ENCODE data around the gene SAT1. TPM values are rescaled to one million over a fixed set of nuclear protein-coding genes. Genes with fewer than 3 reads are reported as not detected.

SAT1 gene
- polyA plus RNA-seq, 1 donor (not counting 4 experiments of a cell fraction or from before 2014, with no cell fraction given) = 1,607 TPM

DNA sequence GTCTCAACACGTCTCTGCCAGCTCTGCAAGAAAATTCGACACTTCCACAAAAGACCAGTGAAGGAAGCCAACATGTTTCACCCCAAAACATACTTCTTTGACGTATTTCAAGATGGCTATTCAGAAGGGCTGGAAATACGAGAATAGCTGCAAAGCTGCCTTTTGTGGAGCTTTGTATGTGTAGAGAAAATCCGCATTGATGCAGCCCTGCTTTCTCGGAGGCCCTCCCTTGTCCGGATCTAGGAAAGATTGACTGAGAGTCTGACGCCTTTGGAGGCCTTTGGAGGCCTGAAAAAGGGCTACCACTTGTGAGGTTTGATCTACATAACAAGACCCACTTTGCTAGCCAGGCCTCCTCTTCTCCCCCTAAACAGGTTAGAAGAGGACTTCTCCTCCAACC lies 12.2 kb downstream of the SAT1 start:
- FAIRE-seq = peak; percentile 79
- H3K36me3 ChIP-seq (ENCODE audit: control insufficient read depth in 2 of 2, extremely low read depth in 1 of 2, insufficient read depth in 2 of 2, low read length in 2 of 2) = no peaks in the 10 kb centered on the region
- peak overlapping the region; percentile 79 for H2AFZ ChIP-seq (ENCODE audit: control insufficient read depth, low read length)
- TF ChIP-seq, protein P1, sequence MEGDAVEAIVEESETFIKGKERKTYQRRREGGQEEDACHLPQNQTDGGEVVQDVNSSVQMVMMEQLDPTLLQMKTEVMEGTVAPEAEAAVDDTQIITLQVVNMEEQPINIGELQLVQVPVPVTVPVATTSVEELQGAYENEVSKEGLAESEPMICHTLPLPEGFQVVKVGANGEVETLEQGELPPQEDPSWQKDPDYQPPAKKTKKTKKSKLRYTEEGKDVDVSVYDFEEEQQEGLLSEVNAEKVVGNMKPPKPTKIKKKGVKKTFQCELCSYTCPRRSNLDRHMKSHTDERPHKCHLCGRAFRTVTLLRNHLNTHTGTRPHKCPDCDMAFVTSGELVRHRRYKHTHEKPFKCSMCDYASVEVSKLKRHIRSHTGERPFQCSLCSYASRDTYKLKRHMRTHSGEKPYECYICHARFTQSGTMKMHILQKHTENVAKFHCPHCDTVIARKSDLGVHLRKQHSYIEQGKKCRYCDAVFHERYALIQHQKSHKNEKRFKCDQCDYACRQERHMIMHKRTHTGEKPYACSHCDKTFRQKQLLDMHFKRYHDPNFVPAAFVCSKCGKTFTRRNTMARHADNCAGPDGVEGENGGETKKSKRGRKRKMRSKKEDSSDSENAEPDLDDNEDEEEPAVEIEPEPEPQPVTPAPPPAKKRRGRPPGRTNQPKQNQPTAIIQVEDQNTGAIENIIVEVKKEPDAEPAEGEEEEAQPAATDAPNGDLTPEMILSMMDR (optimal IDR thresholded peaks at IDR 0.05 in 1 of 3, IDR thresholded peaks at IDR 0.05 in 1 of 3, conservative IDR thresholded peaks at IDR 0.05 in 1 of 3; ENCODE audit: extremely low read depth in 1 of 3, insufficient read depth in 2 of 3, low read length in 3 of 3) = no peak
- TF ChIP-seq EZH2 (IDR thresholded peaks at IDR 0.05; ENCODE audit: low read length) = no peak
- no peaks in the 10 kb centered on the region for H3K79me2 ChIP-seq (ENCODE audit: control insufficient read depth, insufficient read depth, low read length)
- H3K4me2 ChIP-seq (ENCODE audit: control insufficient read depth, extremely low read depth, insufficient read depth, low read depth, low read length) = peak overlapping the region; percentile 69
- dilution Hi-C loops (cut with MboI; ENCODE audit: extremely low pct_ligation_motif_present, low sequenced_read_pairs) = no loop called here
- no peaks in the 10 kb centered on the region for H4K20me1 ChIP-seq (ENCODE audit: control insufficient read depth, extremely low read depth, insufficient read depth, low read length)
- DNase-seq (ENCODE audit: low read depth, low spot score) = no peak
- no peak overlapping the region for H3K4me3 ChIP-seq (ENCODE audit: control insufficient read depth in 2 of 3, extremely low read depth in 1 of 3, insufficient read depth in 2 of 3, low read depth in 1 of 3, low read length in 3 of 3)
- no peak overlapping the region for H3K27ac ChIP-seq (ENCODE audit: control insufficient read depth, insufficient read depth, low read length)
- H3K9me1 ChIP-seq (ENCODE audit: control insufficient read depth, extremely low read depth, insufficient read depth, low read length) = no peaks in the 10 kb centered on the region
- H3K4me1 ChIP-seq (ENCODE audit: control insufficient read depth, extremely low read depth, insufficient read depth, low read length) = peaks cover 30% of the 10 kb centered on the region
- H3K27me3 ChIP-seq (ENCODE audit: control insufficient read depth, extremely low read depth, insufficient read depth, low read length) = no peaks in the 10 kb centered on the region
- H3K9ac ChIP-seq (ENCODE audit: control insufficient read depth, extremely low read depth, insufficient read depth, low read length) = no peak overlapping the region
- no peaks in the 10 kb centered on the region for H3K9me3 ChIP-seq (ENCODE audit: control insufficient read depth, low read depth, low read length)

DNA sequence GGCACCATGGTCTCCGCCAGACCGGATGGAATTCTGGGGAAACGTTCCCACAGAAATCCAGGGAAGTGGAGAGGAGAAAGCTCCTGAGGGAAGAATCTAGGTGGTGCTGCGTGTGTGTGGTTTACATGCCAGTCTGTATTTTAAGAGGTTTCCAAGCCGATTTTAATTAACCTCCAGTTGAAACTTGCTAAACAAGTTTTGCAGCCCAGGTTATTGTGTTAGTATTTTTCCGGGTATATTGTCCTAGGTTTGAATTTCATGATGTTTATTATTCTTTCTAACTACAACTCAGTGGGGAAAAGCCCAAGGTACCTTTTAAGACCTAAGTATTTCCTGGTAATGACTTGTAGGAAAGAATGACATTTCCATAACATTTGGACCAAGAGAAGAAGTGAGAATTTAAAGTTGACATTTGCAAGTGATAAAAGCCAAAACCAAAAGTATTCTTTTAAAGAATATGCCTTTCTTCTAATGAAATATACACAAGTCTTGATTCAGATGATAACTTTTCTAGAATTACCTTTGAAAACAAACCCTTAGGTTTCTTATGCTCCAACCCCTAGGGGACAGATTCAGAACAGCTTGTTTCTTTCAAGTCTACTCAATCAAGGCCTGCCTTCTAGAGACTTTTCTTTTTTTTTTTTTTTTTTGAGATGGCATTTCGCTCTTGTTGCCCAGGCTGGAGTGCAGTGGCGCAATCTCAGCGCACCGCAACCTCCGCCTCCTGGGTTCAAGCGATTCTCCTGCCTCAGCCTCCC lies 14.6 kb downstream of the SAT1 start:
- Histone ChIP-seq H3K4me3 (ENCODE audit: control insufficient read depth in 2 of 3, extremely low read depth in 1 of 3, insufficient read depth in 2 of 3, low read depth in 1 of 3, low read length in 3 of 3) (peak overlapping the region in 2 of 3 experiments; percentile 13 to 46), H4K20me1 (ENCODE audit: control insufficient read depth, extremely low read depth, insufficient read depth, low read length) (no peaks in the 10 kb centered on the region), H3K36me3 (ENCODE audit: control insufficient read depth in 2 of 2, extremely low read depth in 1 of 2, insufficient read depth in 2 of 2, low read length in 2 of 2) (no peaks in the 10 kb centered on the region), H3K27me3 (ENCODE audit: control insufficient read depth, extremely low read depth, insufficient read depth, low read length) (no peaks in the 10 kb centered on the region), H3K9me3 (ENCODE audit: control insufficient read depth, low read depth, low read length) (no peaks in the 10 kb centered on the region), H3K9ac (ENCODE audit: control insufficient read depth, extremely low read depth, insufficient read depth, low read length) (peak overlapping the region; percentile 48), H3K4me1 (ENCODE audit: control insufficient read depth, extremely low read depth, insufficient read depth, low read length) (peaks cover 30% of the 10 kb centered on the region), H3K79me2 (ENCODE audit: control insufficient read depth, insufficient read depth, low read length) (no peaks in the 10 kb centered on the region), H3K9me1 (ENCODE audit: control insufficient read depth, extremely low read depth, insufficient read depth, low read length) (no peaks in the 10 kb centered on the region), H3K4me2 (ENCODE audit: control insufficient read depth, extremely low read depth, insufficient read depth, low read depth, low read length) (peak overlapping the region; percentile 47), H2AFZ (ENCODE audit: control insufficient read depth, low read length) (peak overlapping the region; percentile 40), H3K27ac (ENCODE audit: control insufficient read depth, insufficient read depth, low read length) (peak overlapping the region; percentile 87)
- no peak for DNase-seq (ENCODE audit: low read depth, low spot score)
- FAIRE-seq = peak; percentile 86
- TF ChIP-seq, protein P1 (optimal IDR thresholded peaks at IDR 0.05 in 1 of 3, IDR thresholded peaks at IDR 0.05 in 1 of 3, conservative IDR thresholded peaks at IDR 0.05 in 1 of 3; ENCODE audit: extremely low read depth in 1 of 3, insufficient read depth in 2 of 3, low read length in 3 of 3) = no peak
- no peak for TF ChIP-seq EZH2 (IDR thresholded peaks at IDR 0.05; ENCODE audit: low read length)
- dilution Hi-C loops (cut with MboI; ENCODE audit: extremely low pct_ligation_motif_present, low sequenced_read_pairs) = no loop called here

Data from keratinocyte (primary cell).